Liver (tissue), 9 donors: ENCODE measurements around the gene CGB3. TPM values are rescaled to one million over a fixed set of nuclear protein-coding genes. Genes with fewer than 3 reads are reported as not detected.
A peak's percentile ranks its signal among the peaks of the same experiment; 100 is the strongest.
"Not testable (repeated sequence)": the region's sequence is repeated elsewhere in the genome, so short reads cannot be mapped to it uniquely, and the experiment has no call there.

ENCODE experiments used
- DNase-seq: peaks from one replicate; pipeline ENCODE4 v3.0.0-alpha.2; 2017; ENCODE audit warnings: low spot score
- H3K27ac ChIP-seq, 2 donors: one replicate each; pipeline ENCODE4 v1.7.0; 2013; ENCODE audit warnings: inconsistent platforms in 2 of 2, low read length in 2 of 2, control low read depth in 1 of 2, low read depth in 1 of 2, mild to moderate bottlenecking in 1 of 2
- H3K27me3 ChIP-seq, 4 donors: one replicate each; pipeline versions ENCODE4 v1.6.1 to v1.7.0; 2013; ENCODE audit warnings: low read length in 3 of 4, inconsistent platforms in 1 of 4, mild to moderate bottlenecking in 1 of 4, moderate library complexity in 1 of 4; ENCODE audit not compliant: control insufficient read depth in 4 of 4, insufficient read depth in 4 of 4
- H3K36me3 ChIP-seq, 4 donors: one replicate each; pipeline versions ENCODE4 v1.6.1 to v1.7.0; 2013; ENCODE audit warnings: low read length in 3 of 4, mild to moderate bottlenecking in 3 of 4, low read depth in 1 of 4, moderate library complexity in 1 of 4; ENCODE audit not compliant: control insufficient read depth in 4 of 4, insufficient read depth in 3 of 4
- H3K4me1 ChIP-seq, 4 donors: one replicate each; pipeline versions ENCODE4 v1.6.1 to v1.7.0; 2013; ENCODE audit warnings: low read length in 3 of 4, mild to moderate bottlenecking in 3 of 4, moderate library complexity in 1 of 4; ENCODE audit not compliant: control insufficient read depth in 4 of 4, insufficient read depth in 4 of 4
- H3K4me3 ChIP-seq, 3 donors: one replicate each; pipeline versions ENCODE4 v1.6.1 to v1.7.0; 2013; ENCODE audit warnings: low read length in 3 of 3, control low read depth in 1 of 3, low read depth in 1 of 3, mild to moderate bottlenecking in 1 of 3
- H3K9ac ChIP-seq, 2 donors: one replicate each; pipeline ENCODE4 v1.7.0; 2013; ENCODE audit warnings: low read length in 2 of 2, mild to moderate bottlenecking in 2 of 2, moderate library complexity in 2 of 2, control low read depth in 1 of 2, low read depth in 1 of 2
- H3K9me3 ChIP-seq, 4 donors: one replicate each; pipeline versions ENCODE4 v1.6.1 to v1.7.0; 2013; ENCODE audit warnings: low read length in 3 of 4; ENCODE audit not compliant: control insufficient read depth in 4 of 4
- ATF3 ChIP-seq: IDR thresholded peaks from 2 replicates; pipeline ENCODE4 v1.6.1; 2016; ENCODE audit warnings: antibody characterized with exemption
- CTCF ChIP-seq: fragments of 150-350 bp; IDR thresholded peaks from 2 replicates; pipeline ENCODE4 v1.5.1; 2017; ENCODE audit warnings: improper control_type of control experiment, low read depth, low read length; ENCODE audit not compliant: missing input control
- EGR1 ChIP-seq, 2 donors: IDR thresholded peaks; 2 replicates each; pipeline ENCODE4 v1.6.1; 2016 to 2018; ENCODE audit warnings: antibody characterized with exemption in 2 of 2, low read depth in 2 of 2
- FOXA1 ChIP-seq: IDR thresholded peaks from 2 replicates; pipeline ENCODE4 v1.6.1; 2016; ENCODE audit warnings: antibody characterized with exemption
- FOXA2 ChIP-seq: IDR thresholded peaks from 2 replicates; pipeline ENCODE4 v1.6.1; 2016; ENCODE audit warnings: antibody characterized with exemption
- GABPA ChIP-seq, 2 donors: IDR thresholded peaks in 1 of 2; conservative IDR thresholded peaks in 1 of 2; 2 replicates each; pipeline ENCODE4 v1.6.1; 2016; ENCODE audit warnings: antibody characterized with exemption in 2 of 2, mild to moderate bottlenecking in 1 of 2, moderate library complexity in 1 of 2
- HNF4A ChIP-seq, 2 donors: conservative IDR thresholded peaks; 2 replicates each; pipeline ENCODE4 v1.6.1; 2016; ENCODE audit warnings: antibody characterized with exemption in 2 of 2, mild to moderate bottlenecking in 2 of 2
- HNF4G ChIP-seq: IDR thresholded peaks from 2 replicates; pipeline ENCODE4 v1.6.1; 2016; ENCODE audit warnings: antibody characterized with exemption
- JUND ChIP-seq, 2 donors: IDR thresholded peaks; 2 replicates each; pipeline ENCODE4 v1.6.1; 2016; ENCODE audit warnings: antibody characterized with exemption in 2 of 2
- MAX ChIP-seq: IDR thresholded peaks from 2 replicates; pipeline ENCODE4 v1.6.1; 2016; ENCODE audit warnings: antibody characterized with exemption
- NR2F2 ChIP-seq: IDR thresholded peaks from 2 replicates; pipeline ENCODE4 v1.6.1; 2016; ENCODE audit warnings: antibody characterized with exemption
- RAD21 ChIP-seq, 2 donors: IDR thresholded peaks; 2 replicates each; pipeline ENCODE4 v1.6.1; 2016; ENCODE audit warnings: antibody characterized with exemption in 2 of 2, mild to moderate bottlenecking in 2 of 2
- SP1 ChIP-seq: IDR thresholded peaks from 2 replicates; pipeline ENCODE4 v1.6.1; 2018; ENCODE audit warnings: antibody characterized with exemption, mild to moderate bottlenecking
- YY1 ChIP-seq: IDR thresholded peaks from 2 replicates; pipeline ENCODE4 v1.6.1; 2016; ENCODE audit warnings: antibody characterized with exemption, mild to moderate bottlenecking
- ZBTB33 ChIP-seq: IDR thresholded peaks from 2 replicates; pipeline ENCODE4 v1.6.1; 2016; ENCODE audit warnings: antibody characterized with exemption
- WGBS: extraction: QIAGEN DNeasy Blood & Tissue Kit; methylation state at CpG from one replicate; pipeline ENCODE4 v1.1.7; 2013; 5-methylcytosine and 5-hydroxymethylcytosine counted together
- polyA plus RNA-seq, 2 donors: library from polyadenylated mRNA; stranded (reverse) in 1 of 2; unstranded in 1 of 2; fragments of 200-250 nt in 1 of 2; fragments of >200 nt in 1 of 2; fragmentation: Nextera tagmentation in 1 of 2; extraction: Ambion mirVana in 1 of 2; gene quantifications; one replicate each; pipeline versions ENCODE4 v1.2.1 to v1.2.3, GENCODE V29; 2013 to 2015
- total RNA-seq, 2 donors: library from RNA; depleted of rRNA; stranded (reverse); fragments of >200 nt; gene quantifications; one replicate each; pipeline ENCODE4 v1.2.3, GENCODE V29; 2014
- donor health status: healthy.
- donor health status: healthy.
- donor health status: healthy.
- donor health status: healthy.
- donor health status: healthy.

CGB3 gene
- total and polyA plus RNA-seq, 4 donors = not detected

- TF ChIP-seq NR2F2 (no peak), RAD21 (IDR thresholded peaks at IDR 0.05) (no peak), SP1 (no peak), FOXA2 (no peak), YY1 (no peak), EGR1 (IDR thresholded peaks at IDR 0.05; ENCODE audit: low read depth in 2 of 2) (no peak), HNF4A (conservative IDR thresholded peaks at IDR 0.05) (no peak)
- 71% methylated on average over 11 of the region's 11 CpGs for WGBS
- Histone ChIP-seq H3K27ac (no peak overlapping the region), H3K27me3 (no peaks in the 10 kb centered on the region), H3K9me3 (no peaks in the 10 kb centered on the region), H3K4me1 (peaks cover 5 to 22% (median 16%) of the 10 kb centered on the region in 4 donors), H3K4me3 (no peak overlapping the region), H3K9ac (no peak overlapping the region), H3K36me3 (peaks cover 0 to 4% (median 3%) of the 10 kb centered on the region in 4 donors)
- DNase-seq = no peak
These were observed 3.8 kb downstream of the CGB3 start for GRCh38 chr19:49020342-49020741.

- Histone ChIP-seq H3K9ac (no peak overlapping the region), H3K27ac (no peak overlapping the region), H3K4me3 (peak overlapping the region in 1 of 3 donors; percentile 35), H3K9me3 (no peaks in the 10 kb centered on the region), H3K27me3 (no peaks in the 10 kb centered on the region), H3K36me3 (peaks cover under 1 to 13% (median 4%) of the 10 kb centered on the region in 4 donors), H3K4me1 (peaks cover 5 to 22% (median 16%) of the 10 kb centered on the region in 4 donors)
- 19% methylated on average over 41 of the region's 41 CpGs for WGBS
- TF ChIP-seq RAD21 (IDR thresholded peaks at IDR 0.05) = no peak
- no peak for TF ChIP-seq YY1
- no peak for TF ChIP-seq HNF4G
- TF ChIP-seq MAX = no peak
- no peak for TF ChIP-seq GABPA (IDR thresholded peaks at IDR 0.05 in 1 of 2, conservative IDR thresholded peaks at IDR 0.05 in 1 of 2)
- TF ChIP-seq ATF3 = no peak
- TF ChIP-seq FOXA1 = no peak
- TF ChIP-seq CTCF = no peak
- no peak for TF ChIP-seq ZBTB33
- no peak for TF ChIP-seq EGR1 (IDR thresholded peaks at IDR 0.05; ENCODE audit: low read depth in 2 of 2)
- TF ChIP-seq SP1 = no peak
- no peak for TF ChIP-seq FOXA2
- no peak for TF ChIP-seq JUND (IDR thresholded peaks at IDR 0.05)
- no peak for TF ChIP-seq NR2F2
- peak; percentile 57 for DNase-seq
These were observed 4.7 kb downstream of the CGB3 start for GRCh38 chr19:49019242-49019932.

- H3K4me3 ChIP-seq = peak overlapping the region in 2 of 3 donors; percentile 7 to 50
These were observed 5.5 kb downstream of the CGB3 start for GRCh38 chr19:49018388-49019241.

More at GRCh38 chr19:49018388-49019241, 5.5 kb downstream of the CGB3 start:
- WGBS = 8% methylated on average over 50 of the region's 50 CpGs
- Histone ChIP-seq H3K36me3 (peaks cover 3 to 18% (median 5%) of the 10 kb centered on the region in 4 donors), H3K4me1 (peaks cover 5 to 22% (median 16%) of the 10 kb centered on the region in 4 donors)
- not testable (repeated sequence) for DNase-seq, H3K27me3 ChIP-seq, H3K27ac ChIP-seq, H3K9ac ChIP-seq, H3K9me3 ChIP-seq
